TTC549 (cell line): Measurements from ENCODE around the gene PIK3R6.
"Not testable (repeated sequence)": the region's sequence is repeated elsewhere in the genome, so short reads cannot be mapped to it uniquely, and the experiment has no call there.

Experiments
- FAIRE-seq: peaks from 2 replicates; lab custom pipeline; 2012; peaks lifted over from hg19 to GRCh38; lab: Jason Lieb, UNC

The PIK3R6 gene

GRCh38 chr17:8893621-8894201 lies 26.2 kb upstream of the PIK3R6 start:
- FAIRE-seq: no peak

GRCh38 chr17:8893059-8893458 lies 25.6 kb upstream of the PIK3R6 start:
- FAIRE-seq: no peak

GRCh38 chr17:8892338-8892690 lies 24.8 kb upstream of the PIK3R6 start:
- FAIRE-seq: no peak

GRCh38 chr17:8890671-8891070 lies 23.2 kb upstream of the PIK3R6 start:
- no peak for FAIRE-seq

GRCh38 chr17:8889458-8890210 lies 22.2 kb upstream of the PIK3R6 start:
- no peak for FAIRE-seq

- no peak for FAIRE-seq
Measured at GRCh38 chr17:8888704-8889302, 21.3 kb upstream of the PIK3R6 start.

GRCh38 chr17:8887834-8888703 lies 20.6 kb upstream of the PIK3R6 start:
- no peak for FAIRE-seq

GRCh38 chr17:8887301-8887700 lies 19.8 kb upstream of the PIK3R6 start:
- FAIRE-seq: no peak

GRCh38 chr17:8885967-8886684 lies 18.7 kb upstream of the PIK3R6 start:
- FAIRE-seq: no peak

GRCh38 chr17:8885163-8885966 lies 17.9 kb upstream of the PIK3R6 start:
- not testable (repeated sequence) for FAIRE-seq

GRCh38 chr17:8884336-8884990 lies 17.0 kb upstream of the PIK3R6 start:
- no peak for FAIRE-seq

- FAIRE-seq: no peak
Measured at GRCh38 chr17:8883353-8883752, 15.9 kb upstream of the PIK3R6 start.

- no peak for FAIRE-seq
Measured at GRCh38 chr17:8881606-8882005, 14.1 kb upstream of the PIK3R6 start.

- FAIRE-seq: no peak
Measured at GRCh38 chr17:8880466-8880865, 13.0 kb upstream of the PIK3R6 start.

- FAIRE-seq: no peak
Measured at GRCh38 chr17:8879410-8879809, 11.9 kb upstream of the PIK3R6 start.

- FAIRE-seq: no peak
Measured at GRCh38 chr17:8877984-8878383, 10.5 kb upstream of the PIK3R6 start.

- FAIRE-seq: no peak
Measured at GRCh38 chr17:8875957-8876356, 8.5 kb upstream of the PIK3R6 start.

GRCh38 chr17:8875436-8875835 lies 8.0 kb upstream of the PIK3R6 start:
- FAIRE-seq: no peak

- no peak for FAIRE-seq
Measured at GRCh38 chr17:8873801-8874715, 6.6 kb upstream of the PIK3R6 start.
